K562 (cell line): ENCODE measurements around the gene CFAP20. TPM values are rescaled to one million over a fixed set of nuclear protein-coding genes. Genes with fewer than 3 reads are reported as not detected.

Experiments
- CTBP1 ChIP-seq: fragments of 450-650 bp; IDR thresholded peaks from 2 replicates; pipeline ENCODE4 v1.6.1; 2016; ENCODE audit warnings: borderline replicate concordance
- DIDO1 ChIP-seq: fragments of 450-650 bp; IDR thresholded peaks from 2 replicates; pipeline ENCODE4 v1.6.1; 2016; ENCODE audit warnings: low read depth, missing biosample characterization, missing genetic modification characterization
- FIP1L1 ChIP-seq: fragments of 200-400 bp; formaldehyde crosslinking; IDR thresholded peaks from 2 replicates; pipeline ENCODE4 v1.6.1; 2018; ENCODE audit warnings: mild to moderate bottlenecking, low read depth, low read length; ENCODE audit not compliant: poor library complexity, severe bottlenecking
- FOXM1 ChIP-seq, 2 experiments: fragments of 450-650 bp in 1 of 2; sonication (generic) in 1 of 2; formaldehyde crosslinking in 1 of 2; IDR thresholded peaks; 2 replicates each; pipeline versions ENCODE4 v1.6.1 to v1.9.0; 2017 to 2022; ENCODE audit warnings: low read depth in 2 of 2, mild to moderate bottlenecking in 2 of 2, missing genetic modification reagents in 1 of 2, moderate library complexity in 1 of 2
- GABPA ChIP-seq: fragments of 200-800 bp; sonication (Bioruptor generic); conservative IDR thresholded peaks from 2 replicates; pipeline ENCODE4 v1.6.1; 2016; ENCODE audit warnings: low read depth, missing genetic modification characterization, missing compliant biosample characterization
- HDAC8 ChIP-seq: fragments of 450-650 bp; IDR thresholded peaks from 2 replicates; pipeline ENCODE4 v1.6.1; 2016; ENCODE audit warnings: mild to moderate bottlenecking, missing genetic modification characterization, moderate library complexity, missing compliant biosample characterization
- KLF6 ChIP-seq: fragments of 250-450 bp; sonication (Bioruptor Pico); IDR thresholded peaks from 2 replicates; pipeline ENCODE4 v1.4.0; 2020; ENCODE audit warnings: mild to moderate bottlenecking, moderate library complexity, borderline replicate concordance
- MCM7 ChIP-seq, 2 experiments: fragments of 450-650 bp; IDR thresholded peaks; 2 replicates each; pipeline ENCODE4 v1.6.1; 2016 to 2018
- MEF2A ChIP-seq: IDR thresholded peaks from 2 replicates; pipeline ENCODE4 v1.6.1; 2011; ENCODE audit warnings: low read depth, mild to moderate bottlenecking, low read length, moderate library complexity; ENCODE audit not compliant: control insufficient read depth
- NFXL1 ChIP-seq: fragments of 450-650 bp; formaldehyde crosslinking; IDR thresholded peaks from 2 replicates; pipeline ENCODE4 v1.4.0; 2021; ENCODE audit warnings: mild to moderate bottlenecking
- NONO ChIP-seq, 2 experiments: fragments of 200-400 bp in 1 of 2; fragments of 450-650 bp in 1 of 2; formaldehyde crosslinking in 1 of 2; IDR thresholded peaks; 2 replicates each; pipeline ENCODE4 v1.6.1; 2017; ENCODE audit warnings: low read depth in 2 of 2, mild to moderate bottlenecking in 2 of 2, moderate library complexity in 2 of 2, low read length in 1 of 2
- POLR3G ChIP-seq: IDR thresholded peaks from 2 replicates; pipeline ENCODE4 v1.6.1; 2011; ENCODE audit not compliant: insufficient read length, insufficient replicate concordance; ENCODE audit errors: extremely low read depth
- RFX5 ChIP-seq: IDR thresholded peaks from 2 replicates; pipeline ENCODE4 v1.6.1; 2011; ENCODE audit warnings: low read depth, mild to moderate bottlenecking, improper control_type of control experiment, low read length
- SMARCB1 ChIP-seq: IDR thresholded peaks from 2 replicates; pipeline ENCODE4 v1.6.1; 2011; ENCODE audit warnings: improper control_type of control experiment, low read depth; ENCODE audit not compliant: insufficient read length
- SNIP1 ChIP-seq: fragments of 450-650 bp; IDR thresholded peaks from 2 replicates; pipeline ENCODE4 v1.7.1; 2017; ENCODE audit warnings: low read depth, mild to moderate bottlenecking
- SREBF2 ChIP-seq: sonication (generic); formaldehyde crosslinking; IDR thresholded peaks from 2 replicates; pipeline ENCODE4 v1.4.0; 2020; ENCODE audit warnings: mild to moderate bottlenecking, missing genetic modification reagents
- TOE1 ChIP-seq, 2 experiments: fragments of 450-650 bp in 1 of 2; sonication (generic) in 1 of 2; formaldehyde crosslinking in 1 of 2; IDR thresholded peaks; 2 replicates each; pipeline versions ENCODE4 v1.7.1 to v1.8.0; 2016 to 2022; ENCODE audit warnings: borderline replicate concordance in 2 of 2, mild to moderate bottlenecking in 2 of 2, antibody characterized with exemption in 1 of 2, inconsistent platforms in 1 of 2, low read depth in 1 of 2, missing genetic modification reagents in 1 of 2, moderate library complexity in 1 of 2
- USF1 ChIP-seq: sonication (generic); formaldehyde crosslinking; IDR thresholded peaks from 2 replicates; pipeline ENCODE4 v1.9.0; 2022; ENCODE audit warnings: mild to moderate bottlenecking, missing genetic modification reagents
- ZBTB1 ChIP-seq: sonication (generic); formaldehyde crosslinking; IDR thresholded peaks from 2 replicates; pipeline ENCODE4 v1.8.1; 2023; ENCODE audit warnings: missing genetic modification reagents, low read depth, mild to moderate bottlenecking, borderline replicate concordance
- ZBTB17 ChIP-seq: fragments of 450-650 bp; formaldehyde crosslinking; IDR thresholded peaks from 2 replicates; pipeline ENCODE4 v1.4.0; 2020; ENCODE audit warnings: mild to moderate bottlenecking
- ZEB2 ChIP-seq: fragments of 450-650 bp; IDR thresholded peaks from 2 replicates; pipeline ENCODE4 v1.6.1; 2016
- ZFPM2 ChIP-seq: fragments of 250-450 bp; sonication (Bioruptor Pico); IDR thresholded peaks from 2 replicates; pipeline ENCODE4 v1.5.1; 2022; ENCODE audit warnings: mild to moderate bottlenecking
- ZNF133 ChIP-seq: fragments of 250-450 bp; sonication (Bioruptor Pico); IDR thresholded peaks from 2 replicates; pipeline ENCODE4 v1.4.0; 2020; ENCODE audit warnings: mild to moderate bottlenecking
- ZNF143 ChIP-seq: sonication (generic); formaldehyde crosslinking; IDR thresholded peaks from 2 replicates; pipeline ENCODE4 v1.9.0; 2022; ENCODE audit warnings: mild to moderate bottlenecking, missing genetic modification reagents
- ZNF384 ChIP-seq: IDR thresholded peaks from 2 replicates; pipeline ENCODE4 v1.6.1; 2012; ENCODE audit warnings: low read depth, low read length, improper control_type of control experiment
- ZNF695 ChIP-seq: fragments of 450-650 bp; formaldehyde crosslinking; IDR thresholded peaks from 2 replicates; pipeline ENCODE4 v1.4.0; 2020; ENCODE audit warnings: mild to moderate bottlenecking, moderate library complexity
- ZNF699 ChIP-seq: fragments of 250-450 bp; sonication (Bioruptor Pico); IDR thresholded peaks from 2 replicates; pipeline ENCODE4 v1.8.0; 2021; ENCODE audit warnings: mild to moderate bottlenecking, moderate library complexity; ENCODE audit not compliant: insufficient replicate concordance
- ZNF76 ChIP-seq: fragments of 250-450 bp; sonication (Bioruptor Pico); IDR thresholded peaks from 2 replicates; pipeline ENCODE4 v1.4.0; 2020; ENCODE audit warnings: mild to moderate bottlenecking, moderate library complexity, borderline replicate concordance
- ZNF785 ChIP-seq: fragments of 250-450 bp; sonication (Bioruptor Pico); IDR thresholded peaks from 2 replicates; pipeline ENCODE4 v1.4.0; 2020; ENCODE audit warnings: mild to moderate bottlenecking
- polyA plus RNA-seq, 8 experiments: library from polyadenylated mRNA; depleted of rRNA in 4 of 8; stranded (reverse) in 5 of 8; unstranded in 3 of 8; fragments of >200 nt; fragmentation: Nextera tagmentation in 2 of 8; fragmentation: Illumina TruSeq in 1 of 8; extraction: Ambion mirVana in 2 of 8; extraction: Trizol in 1 of 8; gene quantifications; 2 replicates each; pipeline versions ENCODE4 v1.2.1 to v1.2.3, GENCODE V29; 2011 to 2014; ENCODE audit warnings: inconsistent platforms in 1 of 8, missing spikeins in 1 of 8
- total RNA-seq, 7 experiments: library from RNA; depleted of rRNA in 6 of 7; stranded (reverse); fragments of >200 nt in 6 of 7; fragmentation: Illumina TruSeq in 2 of 7; extraction: Trizol in 2 of 7; gene quantifications; 2 replicates each; pipeline versions ENCODE4 v1.2.1 to v1.2.3, GENCODE V29; 2011 to 2021; ENCODE audit warnings: low replicate concordance in 1 of 7

CFAP20 gene
- total and polyA plus RNA-seq, 9 of the 15 experiments (the other 6 are each of a cell fraction or from before 2014, with no cell fraction given), result 20.5 to 90.5 (median 75.3) TPM

GRCh38 chr16:58129097-58129936, at the start of gene CFAP20 (continued):
- TF ChIP-seq USF1, result peak; percentile 75
- no peak for TF ChIP-seq KLF6
- TF ChIP-seq DIDO1, result peak; percentile 71
- peak; percentile 95 for TF ChIP-seq CTBP1
- no peak for TF ChIP-seq ZNF695 (CRISPR knock-in tag)
- TF ChIP-seq RFX5, result no peak
- no peak for TF ChIP-seq SNIP1
- 0 out of 2 replicates have a peak, but pooled peaks have one; percentile 32 for TF ChIP-seq ZBTB17
- TF ChIP-seq SMARCB1, result no peak
- TF ChIP-seq ZNF76, result peak; percentile 58; the same call in 1 of the 2 replicates
- TF ChIP-seq ZNF143 (CRISPR knock-in tag), result peak; percentile 61
- TF ChIP-seq ZNF699 (CRISPR knock-in tag), result no peak
- no peak for TF ChIP-seq NONO (IDR thresholded peaks at IDR 0.05; ENCODE audit: low read depth in 2 of 2, low read length in 1 of 2)
- peak; percentile 26; the same call in 1 of the 2 replicates for TF ChIP-seq HDAC8 (tag)
- no peak for TF ChIP-seq ZNF384
- peak; percentile 90 for TF ChIP-seq TOE1 (IDR thresholded peaks at IDR 0.05; ENCODE audit: borderline replicate concordance)
- 0 out of 2 replicates have a peak, but pooled peaks have one; percentile 34 for TF ChIP-seq TOE1 (CRISPR knock-in tag; IDR thresholded peaks at IDR 0.05; ENCODE audit: borderline replicate concordance, low read depth)
- TF ChIP-seq GABPA (tag), result peak; percentile 94
- no peak for TF ChIP-seq ZNF785 (CRISPR knock-in tag)
- peak; percentile 39 for TF ChIP-seq FIP1L1
- no peak for TF ChIP-seq NFXL1 (CRISPR knock-in tag)
- TF ChIP-seq POLR3G, result no peak
- TF ChIP-seq MEF2A, result no peak
- TF ChIP-seq ZFPM2, result 0 out of 2 replicates have a peak, but pooled peaks have one; percentile 14
- peak; percentile 82; the same call in 1 of the 2 replicates for TF ChIP-seq ZEB2
- TF ChIP-seq ZNF133 (CRISPR knock-in tag), result no peak
- TF ChIP-seq MCM7 (IDR thresholded peaks at IDR 0.05), result no peak
- peak; percentile 73 for TF ChIP-seq FOXM1 (IDR thresholded peaks at IDR 0.05; ENCODE audit: low read depth)
- TF ChIP-seq FOXM1 (CRISPR knock-in tag; IDR thresholded peaks at IDR 0.05; ENCODE audit: low read depth), result peak; percentile 74; the same call in 1 of the 2 replicates
- no peak for TF ChIP-seq SREBF2
- TF ChIP-seq ZBTB1 (CRISPR knock-in tag), result peak; percentile 68; the same call in 1 of the 2 replicates
